HG03457 (cell line): ENCODE results near the gene DBNDD2.

Source experiments
- ATAC-seq: cut with Tn5 transposase; IDR thresholded peaks from one replicate; pipeline ENCODE4 v1.9.1; 2021; ENCODE audit warnings: moderate number of reproducible peaks; ENCODE audit not compliant: unreplicated experiment

DBNDD2 gene

GRCh38 chr20:45415822-45416637 lies 7.9 kb downstream of the DBNDD2 start, which contains the start of gene PIGT:
Gene PIGT, plus strand, starts transcription at chr20:45416141. Its CDS starts 16 bp downstream, at chr20:45416157.
- peak; percentile 43 for ATAC-seq

GRCh38 chr20:45416917-45417316 lies 8.8 kb downstream of the DBNDD2 start:
- ATAC-seq: no peak

- ATAC-seq: peak; percentile 58
Measured at GRCh38 chr20:45419188-45420091, 11.4 kb downstream of the DBNDD2 start.

- no peak for ATAC-seq
Measured at GRCh38 chr20:45420125-45420524, 12.0 kb downstream of the DBNDD2 start.

- no peak for ATAC-seq
Measured at GRCh38 chr20:45423700-45424099, 15.6 kb downstream of the DBNDD2 start.

- no peak for ATAC-seq
Measured at GRCh38 chr20:45425561-45425960, 17.5 kb downstream of the DBNDD2 start.

DNA sequence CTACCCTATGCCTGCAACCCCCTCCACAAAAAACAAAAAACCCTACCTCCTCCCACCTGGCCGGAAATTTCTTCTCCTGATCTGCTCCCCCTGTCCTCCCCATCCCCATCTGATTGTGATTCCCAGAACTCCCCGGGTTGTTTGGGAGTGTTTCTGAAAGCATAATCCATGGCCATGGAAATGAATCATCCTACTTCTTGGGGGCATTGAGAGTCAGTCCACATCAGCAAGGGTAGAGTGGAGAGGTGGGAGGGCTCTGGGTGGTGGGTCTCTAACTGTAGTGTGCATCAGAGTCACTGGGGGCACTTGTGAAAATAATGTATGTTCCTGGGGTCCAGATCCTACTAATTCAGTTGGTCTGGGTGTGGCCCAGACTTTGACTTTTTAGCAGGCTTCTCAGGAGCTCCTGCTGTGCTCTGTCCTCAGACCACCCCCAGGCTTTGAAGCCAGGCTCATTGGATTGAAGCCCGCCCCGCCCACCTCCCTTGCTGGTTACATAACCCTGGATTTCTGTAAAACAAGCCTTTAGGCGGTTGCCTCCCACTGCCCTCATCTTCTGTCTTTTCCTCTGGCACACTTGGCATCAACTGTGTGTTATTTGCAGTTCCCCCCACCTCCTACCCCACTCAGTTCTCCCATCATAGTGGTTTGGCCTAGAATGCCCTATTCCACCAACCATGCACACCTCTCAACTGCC lies 18.4 kb downstream of the DBNDD2 start:
- ATAC-seq: no peak

DNA sequence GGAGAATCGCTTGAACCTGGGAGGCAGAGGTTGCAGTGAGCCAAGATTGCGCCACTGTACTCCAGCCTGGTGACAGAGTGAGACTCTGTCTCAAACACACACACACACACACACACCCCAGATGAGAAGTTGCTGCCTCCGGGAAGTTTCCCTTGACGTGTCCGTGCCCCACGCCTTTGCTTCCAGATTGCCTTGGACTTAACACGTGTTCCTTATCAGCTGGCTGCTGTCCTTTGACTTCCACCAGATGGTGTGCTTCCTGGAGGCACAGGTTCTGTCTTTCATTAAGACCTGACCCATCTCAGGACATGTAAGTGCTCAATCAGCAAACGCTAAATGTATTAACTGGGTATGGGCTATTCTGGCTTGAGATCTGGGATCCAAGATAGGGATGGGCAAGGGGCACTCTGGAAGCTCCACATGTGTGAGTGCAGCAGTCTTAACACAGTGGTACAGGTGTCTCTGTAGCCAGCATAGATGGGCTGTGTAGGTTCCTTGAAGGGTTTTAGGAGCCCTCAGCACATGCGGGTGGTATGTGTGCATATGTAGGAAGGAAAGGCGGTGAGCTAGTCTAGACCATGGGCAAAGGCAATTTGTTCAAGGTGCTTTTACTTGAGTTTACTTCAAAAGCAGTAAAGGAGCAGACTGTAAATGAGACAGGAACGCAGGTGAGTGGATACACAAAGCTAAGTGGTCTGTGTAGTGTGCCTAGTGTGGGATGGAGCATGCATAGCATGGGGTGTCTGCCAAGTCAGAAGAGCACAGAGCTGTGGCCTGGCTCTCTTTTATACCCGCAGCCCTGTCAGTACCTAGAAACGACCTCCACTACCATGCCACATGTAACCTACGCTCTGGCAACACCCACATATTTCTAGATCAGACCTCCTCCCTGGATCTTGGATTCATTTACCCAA lies 19.4 kb downstream of the DBNDD2 start:
- ATAC-seq: no peak

DNA sequence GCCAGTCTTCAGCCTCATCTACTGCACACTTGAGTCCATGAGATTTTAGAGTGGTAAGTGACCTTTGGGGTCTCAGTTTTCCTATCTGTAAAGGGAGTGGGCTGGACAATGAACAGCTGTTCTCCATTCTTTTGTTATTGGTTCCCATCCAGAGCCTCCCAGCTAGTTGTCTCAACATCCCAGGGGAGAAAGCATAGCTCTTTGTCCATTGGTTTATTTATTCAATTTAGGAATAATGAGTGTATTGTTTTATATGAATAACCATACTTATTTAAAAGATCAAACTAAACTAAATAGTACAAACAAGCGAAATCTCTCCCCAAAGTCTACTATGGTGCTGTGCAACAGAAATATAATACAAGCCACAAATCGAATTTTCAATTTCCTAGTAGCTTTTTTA lies 21.5 kb downstream of the DBNDD2 start:
- ATAC-seq: no peak

DNA sequence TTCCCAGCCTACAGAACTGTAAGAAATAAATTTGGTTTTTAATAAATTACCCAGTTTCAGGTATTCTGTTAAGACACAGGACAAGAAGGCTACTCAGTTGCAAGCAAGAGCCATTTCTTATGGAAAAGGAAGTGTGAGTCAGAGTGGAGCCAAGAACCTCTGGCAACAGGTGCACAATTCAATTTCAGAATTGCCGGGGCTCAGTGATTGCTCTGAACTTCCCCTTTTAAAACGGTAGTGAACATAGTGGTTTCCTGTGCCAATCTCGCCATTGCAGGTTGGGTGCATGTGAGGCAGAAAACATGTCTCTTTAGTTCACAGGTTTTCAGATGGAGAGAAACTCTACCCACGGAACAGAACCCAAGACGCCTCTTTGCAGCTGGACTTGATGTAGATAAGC lies 24.2 kb downstream of the DBNDD2 start:
- no peak for ATAC-seq

DNA sequence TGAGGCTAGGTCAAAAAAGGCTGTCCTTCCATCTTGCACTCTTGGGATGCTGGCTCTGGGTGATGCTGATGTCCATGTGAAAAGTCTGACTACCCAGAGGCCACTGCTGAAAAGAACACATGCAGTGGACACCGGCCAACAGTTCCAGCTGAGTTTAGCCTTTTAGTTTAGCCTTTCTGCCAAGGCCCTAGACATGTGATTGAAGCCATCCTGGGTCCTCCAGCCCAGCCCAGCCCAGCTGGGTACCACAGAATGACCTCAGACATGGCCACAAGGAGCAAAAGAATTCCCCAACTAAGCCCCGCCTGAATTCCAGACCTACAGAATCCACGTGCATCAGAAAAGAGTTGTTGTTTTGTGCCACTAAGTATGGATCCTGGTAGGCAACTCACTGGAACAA lies 25.2 kb downstream of the DBNDD2 start:
- ATAC-seq: no peak

DNA sequence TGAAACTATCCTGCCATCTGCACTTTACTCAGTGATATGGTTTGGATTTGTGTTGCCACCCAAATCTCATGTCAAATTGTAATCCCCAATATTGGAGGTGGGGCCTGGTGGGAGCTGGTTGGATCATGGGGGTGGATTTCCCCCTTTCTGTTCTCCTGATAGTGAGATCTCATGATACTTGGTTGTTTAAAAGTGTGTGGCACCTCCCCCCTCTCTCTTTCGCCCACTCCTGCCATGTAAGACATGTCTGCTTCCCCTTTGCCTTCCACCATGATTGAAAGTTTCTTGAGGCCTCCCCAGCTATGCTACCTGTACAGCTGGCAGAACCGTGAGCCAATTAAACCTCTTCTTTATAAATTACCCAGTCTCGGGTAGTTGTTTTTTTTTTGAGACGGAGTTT lies 25.9 kb downstream of the DBNDD2 start:
- ATAC-seq: no peak

GRCh38 chr20:45436732-45437485 lies 28.8 kb downstream of the DBNDD2 start:
- no peak for ATAC-seq

DNA sequence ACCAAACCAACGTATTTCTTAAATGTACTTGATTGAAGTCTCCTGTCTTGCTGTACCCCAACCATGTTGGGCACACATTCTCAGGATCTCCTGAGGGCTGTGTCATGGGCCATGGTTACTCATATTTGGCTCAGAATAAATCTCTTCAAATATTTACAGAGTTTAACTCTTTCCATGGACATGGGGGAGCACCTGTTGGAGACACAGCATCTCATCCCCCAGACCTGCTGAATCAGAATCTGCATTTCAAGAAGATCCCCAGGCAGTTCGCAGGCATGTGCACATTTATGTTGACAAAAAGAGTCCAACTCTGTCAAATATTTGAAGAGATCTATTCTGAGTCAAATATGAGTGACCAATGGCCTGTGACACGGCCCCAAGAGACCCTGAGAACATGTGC lies 32.3 kb downstream of the DBNDD2 start:
- ATAC-seq: no peak

- no peak for ATAC-seq
Measured at GRCh38 chr20:45440891-45441685, 33.0 kb downstream of the DBNDD2 start.

DNA sequence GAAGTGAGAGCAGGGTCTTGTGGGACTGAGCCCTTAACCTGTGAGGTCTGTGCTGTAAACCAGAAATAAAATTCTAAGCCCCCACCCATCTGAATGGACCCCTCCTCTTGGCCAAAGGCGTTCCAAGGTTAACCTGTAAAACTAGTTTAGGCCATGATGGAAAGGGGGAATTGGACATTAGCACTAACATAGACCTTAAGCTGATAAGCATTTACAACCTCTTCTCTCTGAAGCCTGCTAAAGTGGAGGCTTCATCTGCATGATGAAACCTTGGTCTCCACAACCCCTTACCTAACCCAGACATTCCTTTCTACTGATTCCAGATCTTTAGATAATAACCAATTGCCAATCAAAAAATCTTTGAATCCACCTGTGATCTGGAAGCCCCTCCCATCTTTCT lies 33.7 kb downstream of the DBNDD2 start:
- no peak for ATAC-seq

DNA sequence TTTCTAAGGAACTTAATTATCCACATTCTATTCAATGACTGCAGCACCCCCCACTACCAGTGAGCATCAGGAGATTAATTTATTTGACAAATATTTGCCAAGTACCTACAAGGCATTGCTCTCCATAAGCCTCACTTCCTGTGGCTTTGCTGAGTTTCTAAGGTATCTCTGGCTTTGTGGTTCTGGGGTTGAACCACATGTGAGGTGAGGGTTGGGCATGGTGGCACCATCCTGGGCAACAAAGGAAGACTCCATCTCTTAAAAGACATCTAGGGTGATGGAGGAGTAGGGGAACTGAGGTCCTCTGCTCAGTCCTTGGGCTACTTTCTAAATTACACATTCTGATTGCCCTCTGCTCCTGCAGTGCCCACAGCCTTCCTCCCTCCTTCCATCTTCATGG lies 36.0 kb downstream of the DBNDD2 start:
- no peak for ATAC-seq

DNA sequence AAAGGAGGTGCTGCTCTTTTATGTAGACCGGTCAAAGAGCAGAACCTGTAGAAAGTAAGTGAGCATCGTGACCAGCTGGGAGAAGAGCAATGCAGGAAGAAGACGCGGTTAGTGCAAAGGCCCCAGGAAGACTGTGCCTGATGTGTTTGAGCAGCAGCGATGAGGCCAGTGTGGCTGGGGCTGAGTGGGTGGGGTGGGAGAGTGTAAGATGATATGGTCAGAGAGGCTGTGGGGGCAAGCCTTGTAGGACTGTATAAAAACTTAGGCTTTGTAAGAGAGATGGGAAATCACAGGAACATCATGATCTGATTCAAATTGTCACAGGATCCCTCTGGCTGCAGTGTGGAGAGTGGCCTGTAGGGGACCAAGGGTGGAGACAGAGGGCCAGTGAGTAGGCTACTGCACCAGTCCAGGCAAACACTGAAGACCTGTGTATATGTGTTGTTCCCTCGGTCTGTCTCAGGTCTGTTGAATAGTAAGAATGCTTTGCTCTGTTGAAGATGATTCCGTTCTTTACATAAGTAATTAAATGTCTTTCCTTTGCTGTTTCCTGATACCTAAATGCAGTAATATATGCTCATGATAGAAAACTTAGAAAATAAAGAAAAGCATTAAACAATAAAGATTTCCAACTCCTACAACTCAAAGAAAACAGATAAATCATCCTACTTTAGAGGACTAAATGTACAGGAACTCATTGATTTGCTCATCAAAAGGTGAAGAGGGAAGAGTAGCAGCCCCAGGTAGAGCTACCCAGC lies 37.9 kb downstream of the DBNDD2 start:
- no peak for ATAC-seq
